Natural killer cell (primary cell): ENCODE results near the gene OPRM1. TPM values are rescaled to one million over a fixed set of nuclear protein-coding genes. Genes with fewer than 3 reads are reported as not detected.

Experiments used
- ATAC-seq, 3 donors: fragments of 150-1000 bp in 2 of 3; fragments of 200-7000 bp in 1 of 3; cut with Tn5 transposase; 1 replicate in 1 of 3; 2 replicates in 2 of 3; pipeline ENCODE4 v1.10.0; 2021; ENCODE audit warnings: mild to moderate bottlenecking in 2 of 3, moderate library complexity in 2 of 3
- DNase-seq, 2 donors: peaks; one replicate each; pipeline versions ENCODE4 v3.0.0 to v3.0.0-alpha.2; 2013 to 2021; ENCODE audit warnings: mixed read lengths in 1 of 2
- H3K27ac ChIP-seq: one replicate; pipeline ENCODE4 v1.5.1; 2013; ENCODE audit warnings: mild to moderate bottlenecking, low read length
- H3K27me3 ChIP-seq: one replicate; pipeline ENCODE4 v1.6.1; 2013; ENCODE audit warnings: low read length; ENCODE audit not compliant: control insufficient read depth, insufficient read depth
- H3K36me3 ChIP-seq: one replicate; pipeline ENCODE4 v1.6.1; 2013; ENCODE audit warnings: low read length; ENCODE audit not compliant: control insufficient read depth, insufficient read depth
- H3K4me1 ChIP-seq: one replicate; pipeline ENCODE4 v1.6.1; 2013; ENCODE audit warnings: low read length; ENCODE audit not compliant: control insufficient read depth, insufficient read depth
- H3K4me3 ChIP-seq: one replicate; pipeline ENCODE4 v1.5.1; 2013; ENCODE audit warnings: low read length
- H3K9me3 ChIP-seq: one replicate; pipeline ENCODE4 v1.6.1; 2013; ENCODE audit warnings: low read length; ENCODE audit not compliant: control insufficient read depth, insufficient read depth
- H3K27ac Mint-ChIP-seq, 2 donors: one replicate each; pipeline ENCODE4 v1.8.0; 2022; ENCODE audit warnings: mild to moderate bottlenecking in 2 of 2, mixed read lengths in 2 of 2, moderate library complexity in 1 of 2
- H3K27me3 Mint-ChIP-seq, 2 donors: one replicate each; pipeline ENCODE4 v1.8.0; 2022; ENCODE audit warnings: low read depth in 2 of 2, mixed read lengths in 2 of 2
- H3K36me3 Mint-ChIP-seq: one replicate; pipeline ENCODE4 v1.8.0; 2022; ENCODE audit warnings: mixed read lengths
- H3K4me1 Mint-ChIP-seq, 2 donors: one replicate each; pipeline ENCODE4 v1.8.0; 2022; ENCODE audit warnings: mixed read lengths in 2 of 2
- H3K4me3 Mint-ChIP-seq: one replicate; pipeline ENCODE4 v1.8.0; 2022; ENCODE audit warnings: mild to moderate bottlenecking, moderate library complexity, mixed read lengths
- H3K9me3 Mint-ChIP-seq, 2 donors: one replicate each; pipeline ENCODE4 v1.8.0; 2022; ENCODE audit warnings: mixed read lengths in 2 of 2
- CTCF ChIP-seq: fragments of 200-600 bp; IDR thresholded peaks from one replicate; pipeline ENCODE4 v1.8.0; 2022; ENCODE audit warnings: antibody characterized with exemption
- WGBS: methylation state at CpG from one replicate; pipeline ENCODE4 v1.1.7; 2013; ENCODE audit warnings: missing lambda C conversion rate; ENCODE audit not compliant: insufficient coverage; 5-methylcytosine and 5-hydroxymethylcytosine counted together
- intact Hi-C: fragments of 100-400 bp; cut with micrococcal nuclease; formaldehyde crosslinking; loops from one replicate; pipeline ENCODE4 v1.14.2; 2022
- total RNA-seq, 4 donors: library from RNA; stranded (reverse); fragments of 120-200 nt in 1 of 4; gene quantifications; one replicate each; pipeline versions ENCODE4 v1.2.3 to v1.2.4, GENCODE V29; 2013 to 2022

The OPRM1 gene
- total RNA-seq, 3 donors from 2014 or later (not counting 1 experiment from before 2014, with no cell fraction given), result not detected

DNA sequence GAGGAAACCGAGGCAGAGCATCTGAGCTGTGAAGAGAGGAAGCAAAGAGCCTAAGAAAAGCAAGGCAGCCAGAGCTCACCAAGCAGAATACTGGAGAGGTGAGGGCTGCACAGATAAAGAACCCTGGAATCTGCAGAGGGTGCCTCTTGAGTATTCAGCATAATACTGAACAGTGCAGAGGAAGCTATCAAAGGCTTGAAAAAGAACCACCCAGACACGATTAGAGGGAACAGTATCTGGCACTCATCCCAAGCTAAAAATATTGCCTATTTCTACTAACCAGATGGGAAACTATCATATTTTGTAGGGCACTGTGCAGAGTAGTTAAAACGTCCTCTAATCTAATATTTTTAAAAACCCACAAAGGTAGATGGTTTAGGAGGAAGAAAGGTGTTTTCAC, 41.8 kb upstream of the OPRM1 start:
- ATAC-seq (no peak), DNase-seq (no peak)
- Mint-ChIP-seq H3K4me1 (no peaks in the 10 kb centered on the region), H3K9me3 (peaks cover 3 to 4% of the 10 kb centered on the region in 2 donors), H3K4me3 (no peak overlapping the region), H3K27me3 (no peaks in the 10 kb centered on the region), H3K36me3 (no peaks in the 10 kb centered on the region), H3K27ac (no peak overlapping the region)
- H3K36me3 ChIP-seq, result no peaks in the 10 kb centered on the region
- intact Hi-C loops, result no loop called here
- 36% methylated on average over 2 of the region's 3 CpGs for WGBS
- no peak overlapping the region for H3K4me3 ChIP-seq
- no peak overlapping the region for H3K27ac ChIP-seq
- no peaks in the 10 kb centered on the region for H3K27me3 ChIP-seq
- TF ChIP-seq CTCF, result no peak
- H3K9me3 ChIP-seq, result no peaks in the 10 kb centered on the region
- H3K4me1 ChIP-seq, result no peaks in the 10 kb centered on the region

DNA sequence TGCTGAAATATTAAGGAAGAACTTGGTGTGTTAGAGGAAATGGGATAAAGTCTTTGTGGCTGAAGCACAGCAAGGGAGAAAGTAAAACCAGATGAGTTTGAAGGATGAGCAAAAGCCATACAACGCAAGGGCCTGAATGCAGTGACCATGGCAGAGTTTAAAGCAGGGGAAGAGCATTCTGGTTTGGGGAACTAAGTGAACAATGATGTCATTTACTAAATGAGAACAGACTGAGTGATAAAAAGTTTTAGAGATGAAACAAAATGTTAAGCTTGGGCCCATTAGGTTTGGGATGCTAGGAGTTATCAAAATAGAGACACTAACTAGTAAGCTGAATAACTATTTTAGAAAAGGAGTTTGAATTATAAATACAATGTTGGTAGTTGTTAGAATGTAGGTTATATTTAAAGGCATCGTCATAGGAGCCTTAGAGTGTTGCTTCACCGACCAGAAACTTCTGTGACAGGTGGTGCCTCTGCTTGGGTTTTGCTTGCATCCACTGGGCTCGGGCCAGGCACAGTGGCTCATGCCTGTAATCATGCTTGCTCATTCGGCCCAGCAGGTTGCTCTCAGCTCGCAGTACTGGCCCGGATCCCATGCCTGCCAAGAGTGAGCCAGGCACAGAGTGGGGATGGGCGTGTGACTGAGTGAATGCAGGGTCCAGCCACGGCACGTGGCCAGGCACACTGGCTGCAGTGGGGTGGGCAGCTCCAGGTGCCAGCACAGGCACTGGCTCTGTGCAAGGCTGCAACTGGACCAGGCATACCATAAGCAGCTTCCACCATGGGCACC, 37.4 kb upstream of the OPRM1 start:
- H3K4me3 Mint-ChIP-seq, result no peak overlapping the region
- H3K36me3 ChIP-seq, result no peaks in the 10 kb centered on the region
- ATAC-seq, result no peak
- no peaks in the 10 kb centered on the region for H3K27me3 ChIP-seq
- H3K36me3 Mint-ChIP-seq, result no peaks in the 10 kb centered on the region
- no peak overlapping the region for H3K27ac ChIP-seq
- no peak for DNase-seq
- no peaks in the 10 kb centered on the region for H3K4me1 Mint-ChIP-seq
- H3K9me3 Mint-ChIP-seq, result peaks cover 4 to 9% of the 10 kb centered on the region in 2 donors
- no peak for TF ChIP-seq CTCF
- H3K27me3 Mint-ChIP-seq, result no peaks in the 10 kb centered on the region
- H3K27ac Mint-ChIP-seq, result no peak overlapping the region
- no peak overlapping the region for H3K4me3 ChIP-seq
- intact Hi-C loops, result no loop called here
- 88% methylated on average over 10 of the region's 10 CpGs for WGBS
- no peaks in the 10 kb centered on the region for H3K4me1 ChIP-seq
- no peaks in the 10 kb centered on the region for H3K9me3 ChIP-seq

GRCh38 chr6:154002894-154003293, 36.1 kb upstream of the OPRM1 start:
- Histone ChIP-seq H3K27ac (no peak overlapping the region), H3K27me3 (no peaks in the 10 kb centered on the region), H3K4me1 (no peaks in the 10 kb centered on the region), H3K36me3 (no peaks in the 10 kb centered on the region), H3K9me3 (no peaks in the 10 kb centered on the region), H3K4me3 (no peak overlapping the region)
- H3K4me3 Mint-ChIP-seq, result no peak overlapping the region
- H3K36me3 Mint-ChIP-seq, result no peaks in the 10 kb centered on the region
- no peak for TF ChIP-seq CTCF
- DNase-seq (no peak), ATAC-seq (no peak)
- H3K27ac Mint-ChIP-seq, result no peak overlapping the region
- no peaks in the 10 kb centered on the region for H3K27me3 Mint-ChIP-seq
- H3K9me3 Mint-ChIP-seq, result peaks cover 4 to 9% of the 10 kb centered on the region in 2 donors
- H3K4me1 Mint-ChIP-seq, result no peaks in the 10 kb centered on the region
- intact Hi-C loops, result no loop called here
- 88% methylated on average over 5 of the region's 5 CpGs for WGBS

DNA sequence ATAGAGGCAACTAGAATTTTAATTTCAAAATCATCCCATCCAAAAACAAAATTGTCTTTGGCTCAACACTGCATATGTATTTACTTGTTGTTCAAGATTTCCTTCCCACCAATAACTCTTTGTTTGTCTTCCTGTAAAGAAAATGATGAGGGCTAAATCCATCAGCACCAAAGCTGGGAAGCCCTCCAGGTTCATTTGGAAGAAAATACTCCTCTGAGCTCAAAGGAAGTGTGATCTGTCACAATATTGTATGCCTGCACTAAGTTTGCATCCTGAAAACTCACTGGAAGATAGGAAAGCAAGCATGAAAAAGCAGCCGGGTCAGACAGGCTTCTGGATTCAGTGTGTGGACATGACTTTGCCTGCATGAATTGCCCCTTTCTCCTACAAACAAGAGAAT, 28.7 kb upstream of the OPRM1 start:
- Mint-ChIP-seq H3K27me3 (no peaks in the 10 kb centered on the region), H3K36me3 (no peaks in the 10 kb centered on the region), H3K4me1 (no peaks in the 10 kb centered on the region), H3K27ac (no peak overlapping the region), H3K9me3 (peaks cover 0 to 2% of the 10 kb centered on the region in 2 donors), H3K4me3 (no peak overlapping the region)
- no peaks in the 10 kb centered on the region for H3K36me3 ChIP-seq
- H3K9me3 ChIP-seq, result no peaks in the 10 kb centered on the region
- ATAC-seq (no peak), DNase-seq (no peak)
- no peak for TF ChIP-seq CTCF
- intact Hi-C loops, result no loop called here
- H3K27ac ChIP-seq, result no peak overlapping the region
- H3K4me1 ChIP-seq, result no peaks in the 10 kb centered on the region
- H3K4me3 ChIP-seq, result no peak overlapping the region
- WGBS, result 94% methylated on average over 1 of the region's 1 CpG
- H3K27me3 ChIP-seq, result no peaks in the 10 kb centered on the region
